ENCODE results near the gene GCHFR.

The GCHFR gene

DNA sequence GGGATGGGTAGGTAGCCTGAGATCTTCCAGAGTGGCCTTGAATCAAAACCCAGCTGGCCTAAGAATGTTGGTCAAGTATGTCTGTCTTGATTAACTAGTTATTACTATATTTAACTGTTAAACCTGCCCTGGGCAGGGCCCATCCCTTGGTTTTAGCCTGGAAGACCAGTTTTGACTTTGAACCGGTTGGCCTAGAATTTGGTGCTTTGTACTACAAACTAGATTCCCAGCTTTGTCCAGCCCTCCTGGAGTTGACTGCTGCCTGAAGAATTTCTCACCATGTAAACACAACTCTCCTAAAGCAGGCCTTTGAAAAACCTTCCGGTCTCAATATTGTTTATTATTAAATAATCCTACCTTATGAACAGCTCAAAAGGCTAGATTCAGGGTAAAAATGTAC, 21.9 kb downstream of the GCHFR start:
- no peaks in the 10 kb centered on the region for H3K27me3 ChIP-seq (replicated peaks; ENCODE audit: insufficient read depth, low read length)
- H4K20me1 ChIP-seq (ENCODE audit: insufficient read depth, low read length): no peaks in the 10 kb centered on the region
- no peak overlapping the region for H3K27ac ChIP-seq (ENCODE audit: low read length)
- H3K9ac ChIP-seq (ENCODE audit: low read length): no peak overlapping the region
- no peak overlapping the region for H2AFZ ChIP-seq (ENCODE audit: low read length)
- no peaks in the 10 kb centered on the region for H3K79me2 ChIP-seq (ENCODE audit: low read length)
- H3K36me3 ChIP-seq (replicated peaks; ENCODE audit: insufficient read depth, low read length): no peaks in the 10 kb centered on the region
- no peaks in the 10 kb centered on the region for H3K9me2 ChIP-seq (replicated peaks; ENCODE audit: insufficient read depth, low read length)
- H3F3A ChIP-seq (ENCODE audit: insufficient read depth, low read length): no peaks in the 10 kb centered on the region
- no peaks in the 10 kb centered on the region for H3K9me3 ChIP-seq (replicated peaks; ENCODE audit: insufficient read depth, low read length)
- DNase-seq: no peak
- H3K4me1 ChIP-seq (ENCODE audit: low read length): peaks cover 4% of the 10 kb centered on the region; the same call in 1 of the 2 replicates
- H3K4me3 ChIP-seq (ENCODE audit: low read length): no peak overlapping the region
- H3K4me2 ChIP-seq (ENCODE audit: low read depth, low read length): no peak overlapping the region
- TF ChIP-seq EZH2phosphoT487 (IDR thresholded peaks at IDR 0.05; ENCODE audit: low read length) (no peak), EZH2 (optimal IDR thresholded peaks at IDR 0.05; ENCODE audit: low read depth, low read length) (no peak)
- TF ChIP-seq, protein P1, sequence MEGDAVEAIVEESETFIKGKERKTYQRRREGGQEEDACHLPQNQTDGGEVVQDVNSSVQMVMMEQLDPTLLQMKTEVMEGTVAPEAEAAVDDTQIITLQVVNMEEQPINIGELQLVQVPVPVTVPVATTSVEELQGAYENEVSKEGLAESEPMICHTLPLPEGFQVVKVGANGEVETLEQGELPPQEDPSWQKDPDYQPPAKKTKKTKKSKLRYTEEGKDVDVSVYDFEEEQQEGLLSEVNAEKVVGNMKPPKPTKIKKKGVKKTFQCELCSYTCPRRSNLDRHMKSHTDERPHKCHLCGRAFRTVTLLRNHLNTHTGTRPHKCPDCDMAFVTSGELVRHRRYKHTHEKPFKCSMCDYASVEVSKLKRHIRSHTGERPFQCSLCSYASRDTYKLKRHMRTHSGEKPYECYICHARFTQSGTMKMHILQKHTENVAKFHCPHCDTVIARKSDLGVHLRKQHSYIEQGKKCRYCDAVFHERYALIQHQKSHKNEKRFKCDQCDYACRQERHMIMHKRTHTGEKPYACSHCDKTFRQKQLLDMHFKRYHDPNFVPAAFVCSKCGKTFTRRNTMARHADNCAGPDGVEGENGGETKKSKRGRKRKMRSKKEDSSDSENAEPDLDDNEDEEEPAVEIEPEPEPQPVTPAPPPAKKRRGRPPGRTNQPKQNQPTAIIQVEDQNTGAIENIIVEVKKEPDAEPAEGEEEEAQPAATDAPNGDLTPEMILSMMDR (IDR thresholded peaks at IDR 0.05; ENCODE audit: low read length): no peak

DNA sequence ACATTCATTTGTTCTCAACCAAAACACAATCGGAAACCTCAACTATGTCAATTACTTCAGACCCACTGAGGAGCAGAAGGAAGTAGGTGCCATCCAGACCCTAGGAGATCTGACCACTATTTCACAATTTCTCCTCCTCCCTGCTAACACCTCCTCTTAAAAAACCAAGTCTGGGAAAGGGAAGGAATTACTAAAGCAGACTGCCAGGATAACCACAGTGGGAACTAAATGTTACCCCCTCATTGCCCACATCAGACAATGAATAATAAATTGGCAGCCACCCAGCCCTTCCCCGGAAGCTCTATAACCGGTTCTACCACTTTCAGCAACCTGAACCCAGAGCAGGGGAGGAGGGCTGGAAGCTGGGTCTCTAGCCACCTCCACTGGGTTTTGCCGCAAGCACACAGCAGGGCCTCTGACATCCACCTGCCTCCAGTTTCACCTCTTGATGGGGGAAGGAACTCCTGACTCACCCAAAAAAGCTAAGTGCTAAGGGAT, 23.5 kb downstream of the GCHFR start:
- H3K9me3 ChIP-seq (replicated peaks; ENCODE audit: insufficient read depth, low read length): no peaks in the 10 kb centered on the region
- no peaks in the 10 kb centered on the region for H3K27me3 ChIP-seq (replicated peaks; ENCODE audit: insufficient read depth, low read length)
- TF ChIP-seq EZH2 (optimal IDR thresholded peaks at IDR 0.05; ENCODE audit: low read depth, low read length) (no peak), EZH2phosphoT487 (IDR thresholded peaks at IDR 0.05; ENCODE audit: low read length) (no peak)
- TF ChIP-seq, protein P1 (IDR thresholded peaks at IDR 0.05; ENCODE audit: low read length): no peak
- H3K4me2 ChIP-seq (ENCODE audit: low read depth, low read length): no peak overlapping the region
- DNase-seq: peak; percentile 17
- no peak overlapping the region for H2AFZ ChIP-seq (ENCODE audit: low read length)
- H3F3A ChIP-seq (ENCODE audit: insufficient read depth, low read length): no peaks in the 10 kb centered on the region
- peaks cover 2% of the 10 kb centered on the region; the same call in 1 of the 2 replicates for H3K4me1 ChIP-seq (ENCODE audit: low read length)
- no peaks in the 10 kb centered on the region for H3K36me3 ChIP-seq (replicated peaks; ENCODE audit: insufficient read depth, low read length)
- no peaks in the 10 kb centered on the region for H4K20me1 ChIP-seq (ENCODE audit: insufficient read depth, low read length)
- no peaks in the 10 kb centered on the region for H3K79me2 ChIP-seq (ENCODE audit: low read length)
- H3K9ac ChIP-seq (ENCODE audit: low read length): no peak overlapping the region
- H3K27ac ChIP-seq (ENCODE audit: low read length): no peak overlapping the region
- no peaks in the 10 kb centered on the region for H3K9me2 ChIP-seq (replicated peaks; ENCODE audit: insufficient read depth, low read length)
- no peak overlapping the region for H3K4me3 ChIP-seq (ENCODE audit: low read length)

DNA sequence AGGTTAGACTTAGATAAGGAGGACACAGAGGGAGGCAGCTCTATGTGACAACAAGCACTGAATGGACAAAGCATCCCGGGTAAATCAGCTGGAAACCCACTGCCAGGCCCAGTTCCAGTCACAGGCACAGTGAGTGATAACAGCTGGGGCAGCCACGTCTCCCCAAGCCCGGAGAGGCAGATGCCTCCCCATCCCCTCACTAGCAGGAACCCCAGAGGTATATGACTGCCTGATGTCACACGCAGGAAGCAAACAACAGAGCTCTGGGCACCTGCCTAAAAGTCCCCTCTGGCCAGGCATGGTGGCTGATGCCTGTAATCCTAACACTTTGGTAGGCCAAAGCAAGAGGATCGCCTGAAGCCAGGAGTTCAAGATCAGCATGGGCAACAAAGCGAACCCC, 24.1 kb downstream of the GCHFR start:
- Histone ChIP-seq H3F3A (ENCODE audit: insufficient read depth, low read length) (no peaks in the 10 kb centered on the region), H4K20me1 (ENCODE audit: insufficient read depth, low read length) (no peaks in the 10 kb centered on the region), H3K36me3 (replicated peaks; ENCODE audit: insufficient read depth, low read length) (no peaks in the 10 kb centered on the region), H3K9ac (ENCODE audit: low read length) (no peak overlapping the region), H3K4me2 (ENCODE audit: low read depth, low read length) (no peak overlapping the region), H3K27me3 (replicated peaks; ENCODE audit: insufficient read depth, low read length) (no peaks in the 10 kb centered on the region), H3K4me1 (ENCODE audit: low read length) (no peaks in the 10 kb centered on the region), H3K9me2 (replicated peaks; ENCODE audit: insufficient read depth, low read length) (no peaks in the 10 kb centered on the region), H3K4me3 (ENCODE audit: low read length) (no peak overlapping the region), H3K79me2 (ENCODE audit: low read length) (no peaks in the 10 kb centered on the region), H2AFZ (ENCODE audit: low read length) (no peak overlapping the region), H3K27ac (ENCODE audit: low read length) (no peak overlapping the region), H3K9me3 (replicated peaks; ENCODE audit: insufficient read depth, low read length) (no peaks in the 10 kb centered on the region)
- TF ChIP-seq, protein P1 (IDR thresholded peaks at IDR 0.05; ENCODE audit: low read length): no peak
- TF ChIP-seq EZH2 (optimal IDR thresholded peaks at IDR 0.05; ENCODE audit: low read depth, low read length): no peak
- TF ChIP-seq EZH2phosphoT487 (IDR thresholded peaks at IDR 0.05; ENCODE audit: low read length): no peak
- no peak for DNase-seq

All from MM.1S (cell line).